ENCODE results near the gene SLC50A1. TPM values are rescaled to one million over a fixed set of nuclear protein-coding genes. Genes with fewer than 3 reads are reported as not detected.

SLC50A1 gene
- total RNA-seq, 2 donors from 2014 or later = 3.7 to 10.0 TPM

GRCh38 chr1:155182052-155182550 is 46.4 kb downstream of the SLC50A1 start:
- Histone ChIP-seq H3K4me3 (no peak overlapping the region), H3K27me3 (no peaks in the 10 kb centered on the region), H3K27ac (no peak overlapping the region), H3K36me3 (no peaks in the 10 kb centered on the region), H3K4me1 (peaks cover 0 to 11% of the 10 kb centered on the region in 2 donors), H3K9me3 (no peaks in the 10 kb centered on the region)
- no peak for DNase-seq (ENCODE audit: low spot score)
- no peak for TF ChIP-seq CTCF (IDR thresholded peaks at IDR 0.05)

- no peak for DNase-seq (ENCODE audit: low spot score)
- no peak overlapping the region for H3K27ac ChIP-seq
- peaks cover 0 to 11% of the 10 kb centered on the region in 2 donors for H3K4me1 ChIP-seq
- no peak for TF ChIP-seq CTCF (IDR thresholded peaks at IDR 0.05)
- no peaks in the 10 kb centered on the region for H3K27me3 ChIP-seq
- no peaks in the 10 kb centered on the region for H3K9me3 ChIP-seq
- H3K36me3 ChIP-seq = no peaks in the 10 kb centered on the region
- no peak overlapping the region for H3K4me3 ChIP-seq
Measured at GRCh38 chr1:155183775-155184221, 48.1 kb downstream of the SLC50A1 start.

GRCh38 chr1:155184351-155184811 is 48.7 kb downstream of the SLC50A1 start:
- peaks cover 0 to 11% of the 10 kb centered on the region in 2 donors for H3K4me1 ChIP-seq
- H3K9me3 ChIP-seq = no peaks in the 10 kb centered on the region
- TF ChIP-seq CTCF (IDR thresholded peaks at IDR 0.05) = no peak
- no peaks in the 10 kb centered on the region for H3K36me3 ChIP-seq
- peak overlapping the region in 1 of 2 donors; percentile 38 for H3K27ac ChIP-seq
- H3K27me3 ChIP-seq = no peaks in the 10 kb centered on the region
- no peak for DNase-seq (ENCODE audit: low spot score)
- H3K4me3 ChIP-seq = no peak overlapping the region

DNA sequence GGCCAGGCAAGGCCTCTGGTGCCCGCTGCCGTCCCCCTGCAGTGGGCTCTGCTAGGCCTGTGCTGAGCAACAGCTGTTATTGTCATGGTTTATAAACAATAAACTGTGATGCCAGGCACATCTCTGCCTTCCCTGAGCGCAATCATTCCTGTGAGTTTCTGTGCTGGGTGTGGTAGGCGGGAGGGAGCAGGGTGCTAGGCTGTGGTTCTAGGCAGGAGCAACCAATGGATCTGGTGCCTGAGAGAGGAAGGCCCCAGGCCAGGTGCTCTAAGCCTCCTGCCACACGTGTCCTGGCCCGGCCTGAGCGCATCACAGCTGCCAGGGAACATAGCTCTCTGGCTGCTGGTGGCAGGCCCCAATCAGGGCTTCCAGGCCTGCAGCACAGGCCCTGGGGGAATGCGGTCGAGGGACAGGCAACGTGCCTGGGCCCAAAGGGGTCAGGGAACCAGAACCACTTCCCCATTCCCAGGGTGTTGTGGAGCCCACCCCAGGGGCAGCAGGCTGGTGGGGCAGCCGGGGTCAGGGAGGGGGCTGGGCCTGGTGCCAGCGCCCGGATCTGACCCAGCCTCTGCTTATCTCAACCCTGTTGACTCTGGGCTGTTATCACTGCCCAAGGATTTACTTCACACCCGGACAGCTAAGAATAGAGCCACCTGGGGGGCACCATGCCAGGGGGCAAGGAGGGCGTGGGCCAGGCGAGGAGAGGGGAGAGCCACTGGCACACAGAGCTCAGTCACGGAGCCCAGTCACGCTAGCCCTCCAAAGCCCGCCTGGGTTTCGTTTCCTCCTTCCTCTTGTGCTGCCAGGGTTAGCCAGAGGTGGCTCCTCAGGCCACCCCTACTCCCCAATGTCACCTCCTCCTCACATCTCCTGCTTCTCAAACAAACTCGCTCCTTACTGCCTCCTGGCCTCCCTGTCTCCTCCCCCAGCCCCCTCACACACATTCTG is 49.5 kb downstream of the SLC50A1 start:
- TF ChIP-seq CTCF (IDR thresholded peaks at IDR 0.05) = no peak
- Histone ChIP-seq H3K4me3 (no peak overlapping the region), H3K9me3 (no peaks in the 10 kb centered on the region), H3K36me3 (no peaks in the 10 kb centered on the region), H3K27me3 (no peaks in the 10 kb centered on the region), H3K4me1 (peaks cover 0 to 11% of the 10 kb centered on the region in 2 donors), H3K27ac (peak overlapping the region; percentile 38 to 66)
- no peak for DNase-seq (ENCODE audit: low spot score)

DNA sequence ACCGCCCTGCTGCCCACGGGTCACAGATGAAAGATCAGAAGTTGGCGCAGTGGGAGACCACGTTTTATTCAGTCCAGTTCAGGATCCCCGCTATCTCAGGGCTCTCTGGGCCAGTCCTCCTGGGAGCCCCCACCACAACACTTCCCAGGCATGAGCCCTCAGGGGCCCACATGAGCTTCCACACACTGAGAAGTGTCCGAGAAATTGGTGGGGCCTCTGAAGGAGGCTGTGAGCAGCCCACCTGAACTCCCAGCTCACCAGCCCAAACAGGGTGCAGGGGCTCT is 50.1 kb downstream of the SLC50A1 start:
- peaks cover 0 to 11% of the 10 kb centered on the region in 2 donors for H3K4me1 ChIP-seq
- H3K9me3 ChIP-seq = no peaks in the 10 kb centered on the region
- no peak for TF ChIP-seq CTCF (IDR thresholded peaks at IDR 0.05)
- no peaks in the 10 kb centered on the region for H3K36me3 ChIP-seq
- no peak overlapping the region for H3K4me3 ChIP-seq
- no peaks in the 10 kb centered on the region for H3K27me3 ChIP-seq
- no peak for DNase-seq (ENCODE audit: low spot score)
- peak overlapping the region in 1 of 2 donors; percentile 38 for H3K27ac ChIP-seq

All from right atrium auricular region (tissue), 2 donors.